GM18505 (cell line): ENCODE results near the gene JUND.

Experiments used
- ATAC-seq: cut with Tn5 transposase; IDR thresholded peaks from one replicate; pipeline ENCODE4 v1.9.1; 2021; ENCODE audit not compliant: unreplicated experiment
- POLR2A ChIP-seq: IDR thresholded peaks from 4 replicates; pipeline ENCODE4 v1.6.1; 2011; ENCODE audit warnings: borderline replicate concordance; ENCODE audit not compliant: insufficient read depth, insufficient read length; ENCODE audit errors: extremely low read depth

The JUND gene

DNA sequence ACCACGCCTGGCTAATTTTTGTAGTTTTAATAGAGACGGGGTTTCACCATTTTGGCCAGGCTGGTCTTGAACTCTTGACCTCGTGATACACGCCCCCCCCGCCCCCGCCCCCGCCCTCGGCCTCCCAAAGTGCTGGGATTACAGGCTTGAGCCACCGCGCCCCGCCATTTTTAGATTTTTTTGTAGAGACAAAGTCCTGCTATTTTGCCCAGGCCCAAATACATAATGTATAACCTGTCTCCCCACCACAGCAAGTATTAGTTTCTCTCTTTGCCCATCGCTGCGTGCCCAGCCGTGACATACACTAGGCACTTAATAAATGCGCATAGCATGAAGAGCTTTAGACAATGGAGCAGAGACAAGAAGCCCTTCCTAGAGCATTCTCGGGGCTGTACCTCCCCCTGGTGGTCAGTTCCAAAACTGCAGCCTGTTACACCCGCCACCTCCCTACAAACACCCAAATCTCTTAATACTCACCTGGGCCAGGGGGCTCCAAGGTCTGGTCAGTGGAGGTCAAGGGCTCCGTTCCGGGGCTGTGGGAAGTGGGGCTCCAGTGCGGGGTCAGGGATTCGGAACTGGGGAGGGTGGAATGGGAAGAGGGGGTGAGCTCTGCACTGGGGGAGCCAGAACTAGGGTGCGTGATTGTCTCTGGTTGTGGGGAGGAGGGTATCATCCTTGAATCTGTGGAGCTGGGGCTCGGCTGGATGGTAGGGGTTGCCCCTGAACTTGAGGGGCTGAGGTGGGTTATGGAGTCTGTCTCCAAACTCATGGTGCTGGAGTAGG, 29.6 kb downstream of the JUND start:
- ATAC-seq = no peak
- TF ChIP-seq POLR2A = no peak

DNA sequence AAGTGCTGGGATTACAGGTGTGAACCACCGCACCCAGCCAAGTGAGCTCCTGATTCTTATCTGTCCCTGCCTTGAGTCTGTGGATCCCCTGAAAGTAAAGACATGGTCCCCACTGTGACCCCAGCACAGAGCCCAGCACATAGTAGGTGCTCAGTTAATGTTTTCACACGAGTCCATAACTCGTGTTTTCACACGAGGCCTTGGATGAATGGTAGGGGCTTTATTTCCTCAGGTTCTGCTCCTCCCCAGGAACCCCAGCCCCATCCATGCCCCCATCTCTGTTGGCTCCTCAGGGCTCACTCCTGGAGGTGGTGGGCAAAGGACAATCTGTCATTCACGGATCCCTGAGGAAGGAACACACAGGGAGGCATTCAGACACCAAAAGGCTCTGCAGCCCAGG, 31.6 kb downstream of the JUND start:
- TF ChIP-seq POLR2A = no peak
- no peak for ATAC-seq

DNA sequence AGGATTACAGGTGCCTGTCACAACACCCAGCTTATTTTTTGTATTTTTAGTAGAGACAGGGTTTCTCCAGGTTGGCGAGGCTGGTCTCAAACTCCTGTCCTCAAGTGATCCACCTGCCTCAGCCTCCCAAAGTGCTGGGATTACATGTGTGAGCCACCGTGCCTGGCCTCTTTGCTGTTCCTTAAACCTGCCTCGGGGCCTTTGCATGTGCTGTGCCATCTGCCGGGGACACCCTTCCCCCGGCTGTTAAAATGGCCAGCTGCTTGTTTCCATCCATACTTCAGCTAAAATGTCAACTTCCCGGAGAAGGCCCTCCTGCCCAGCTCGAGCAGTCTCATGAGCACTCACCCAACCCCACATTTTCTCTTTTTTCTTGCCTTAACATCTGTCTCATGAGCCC, 36.1 kb downstream of the JUND start:
- TF ChIP-seq POLR2A = no peak
- no peak for ATAC-seq

- ATAC-seq = no peak
Measured at GRCh38 chr19:18239303-18239702, 42.1 kb downstream of the JUND start.

DNA sequence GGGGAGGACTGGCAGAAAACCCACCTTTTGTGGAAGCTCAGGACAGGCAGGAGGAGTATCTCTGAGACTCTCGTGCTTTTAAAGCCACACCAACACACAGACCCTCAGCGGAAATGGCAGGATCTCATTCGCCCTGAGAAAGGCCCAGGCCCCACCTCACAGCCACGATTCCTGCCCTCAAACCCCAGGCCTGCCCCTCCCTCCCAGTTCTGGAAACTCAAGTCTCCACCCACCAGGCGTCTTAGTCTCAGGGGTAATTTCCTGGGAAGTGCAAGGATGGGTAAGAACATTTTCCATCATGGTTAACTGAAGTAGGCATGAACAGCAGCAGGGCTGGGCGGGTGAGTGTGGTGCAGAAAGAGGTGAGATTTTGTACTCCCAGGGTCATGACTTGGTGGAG, 47.2 kb downstream of the JUND start:
- ATAC-seq = no peak
- TF ChIP-seq POLR2A = no peak

More at GRCh38 chr19:18239303-18239702, 42.1 kb downstream of the JUND start:
- no peak for TF ChIP-seq POLR2A

- no peak for TF ChIP-seq POLR2A
- no peak for ATAC-seq
Measured at GRCh38 chr19:18233224-18233825, 48.1 kb downstream of the JUND start.

DNA sequence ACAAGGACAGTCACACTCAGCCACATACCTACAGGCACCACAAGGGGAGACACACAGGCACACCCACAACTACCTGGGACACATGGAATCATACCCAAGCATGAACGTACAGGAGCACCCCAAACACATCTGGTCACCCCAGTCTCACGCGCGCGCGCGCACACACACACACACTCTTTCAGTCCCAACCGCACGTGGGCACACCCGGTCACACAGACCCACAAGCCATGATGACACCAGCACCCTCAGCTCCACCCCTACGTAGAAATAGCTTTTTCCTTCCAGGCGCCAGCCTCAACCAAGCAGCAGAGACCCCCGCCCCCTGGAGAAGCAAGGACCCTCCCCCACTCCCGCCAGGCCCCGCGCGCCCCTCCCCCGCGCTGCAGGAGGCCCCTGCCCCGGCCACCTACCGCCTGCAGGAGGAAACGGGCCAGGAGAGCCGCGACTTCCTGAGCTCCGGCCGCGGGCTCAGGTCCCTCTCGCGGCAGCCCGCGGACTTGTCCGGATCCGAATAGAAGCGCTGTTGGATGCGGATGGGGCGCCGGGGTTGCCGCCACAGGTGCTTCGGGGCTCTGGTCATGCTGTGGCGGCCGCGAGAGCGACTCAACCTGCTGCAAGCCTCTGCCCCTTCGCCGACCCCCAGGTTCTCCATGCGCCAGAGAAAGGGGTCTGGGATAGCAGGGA, 48.7 kb downstream of the JUND start:
- no peak for ATAC-seq

DNA sequence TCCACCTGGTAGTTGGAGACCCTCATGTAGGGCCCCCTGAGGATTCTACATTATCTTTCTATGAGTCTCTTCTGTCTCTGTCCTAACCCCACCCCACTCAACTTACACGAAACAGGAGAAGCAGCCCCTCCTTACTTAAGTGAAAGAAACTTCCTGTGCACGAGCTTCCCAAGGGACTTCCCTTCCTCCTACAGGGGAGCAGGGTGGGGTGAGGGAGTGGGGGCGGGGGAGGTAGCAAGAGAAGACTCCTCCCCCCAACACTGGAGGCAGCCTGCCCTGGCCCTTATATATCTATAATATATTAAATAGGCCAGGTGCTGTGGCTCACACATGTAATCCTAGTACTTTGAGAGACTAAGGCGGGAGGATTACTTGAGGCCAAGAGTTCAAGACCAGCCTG, 49.6 kb downstream of the JUND start:
- ATAC-seq = no peak
- TF ChIP-seq POLR2A = no peak

More for the DNA sequence above, 48.7 kb downstream of the JUND start:
- no peak for TF ChIP-seq POLR2A

GRCh38 chr19:18230941-18231734, 50.3 kb downstream of the JUND start:
- ATAC-seq = no peak
- TF ChIP-seq POLR2A = no peak

GRCh38 chr19:18229915-18230314, 51.5 kb downstream of the JUND start:
- no peak for ATAC-seq
- no peak for TF ChIP-seq POLR2A
